Measurements from ENCODE around the gene SH3BGRL3. TPM values are rescaled to one million over a fixed set of nuclear protein-coding genes. Genes with fewer than 3 reads are reported as not detected.

Gene SH3BGRL3
- total and polyA plus RNA-seq, 2 of the 13 experiments (the other 11 are each of a cell fraction or from before 2014, with no cell fraction given): 11.4 to 12.2 TPM

- no peak overlapping the region for H3K4me3 ChIP-seq (replicated peaks in 1 of 3; ENCODE audit: insufficient read depth in 1 of 3, low read depth in 2 of 3, low read length in 3 of 3)
- WGBS (ENCODE audit: low lambda C conversion rate): 83% methylated on average over 5 of the region's 8 CpGs
- TF ChIP-seq U2AF1 (optimal IDR thresholded peaks at IDR 0.05; ENCODE audit: low read depth, low read length) (no peak), ZNF354B (CRISPR knock-in tag; IDR thresholded peaks at IDR 0.05) (no peak), ZNF572 (CRISPR knock-in tag; IDR thresholded peaks at IDR 0.05) (no peak), KLF6 (CRISPR knock-in tag; IDR thresholded peaks at IDR 0.05) (no peak), SALL2 (CRISPR knock-in tag; IDR thresholded peaks at IDR 0.05) (no peak)
- BruUV-seq (replicated peaks): no TSS peak
- no peak overlapping the region for H3K27ac ChIP-seq (ENCODE audit: extremely low read length, insufficient read depth, low read length)
- H3K79me2 ChIP-seq (ENCODE audit: insufficient read depth, low read length): no peaks in the 10 kb centered on the region
- H3K27me3 ChIP-seq (ENCODE audit: control insufficient read depth in 1 of 2, insufficient read depth in 2 of 2, low read length in 2 of 2): no peaks in the 10 kb centered on the region; a peak in 1 of 5 replicates
- H4K20me1 ChIP-seq (ENCODE audit: insufficient read depth, low read length): no peaks in the 10 kb centered on the region
- POLR2A ChIA-PET: no interaction called here
- H3K4me2 ChIP-seq (ENCODE audit: low read depth, low read length): no peak overlapping the region
- no peak for ATAC-seq
- in situ Hi-C loops (cut with HindIII; ENCODE audit: extremely low pct_ligation_motif_present, low pct_unique_long_range_greater_than_20kb) (no loop called here), intact Hi-C loops (cut with micrococcal nuclease; ENCODE audit: unreplicated experiment) (no loop called here)
- H2AFZ ChIP-seq (ENCODE audit: low read length): no peak overlapping the region
- no peak for FAIRE-seq
- H3K9ac ChIP-seq (ENCODE audit: insufficient read depth, low read depth, low read length): peak overlapping the region; percentile 9; the same call in 1 of the 2 replicates
- no peak for DNase-seq (ENCODE audit: low spot score)
- peaks cover 31% of the 10 kb centered on the region for H3K4me1 ChIP-seq (ENCODE audit: insufficient read depth, low read length)
- CTCF ChIA-PET (ENCODE audit: low intra/inter-chr PET ratio, low total read pairs): no interaction called here
- H3K9me3 ChIP-seq (ENCODE audit: low read length): no peaks in the 10 kb centered on the region
- no peaks in the 10 kb centered on the region; a peak in 1 of 5 replicates for H3K36me3 ChIP-seq (replicated peaks in 1 of 2; ENCODE audit: control insufficient read depth in 1 of 2, insufficient read depth in 2 of 2, low read length in 2 of 2)
Observed at GRCh38 chr1:26302733-26303405, 23.0 kb downstream of the SH3BGRL3 start.

DNA sequence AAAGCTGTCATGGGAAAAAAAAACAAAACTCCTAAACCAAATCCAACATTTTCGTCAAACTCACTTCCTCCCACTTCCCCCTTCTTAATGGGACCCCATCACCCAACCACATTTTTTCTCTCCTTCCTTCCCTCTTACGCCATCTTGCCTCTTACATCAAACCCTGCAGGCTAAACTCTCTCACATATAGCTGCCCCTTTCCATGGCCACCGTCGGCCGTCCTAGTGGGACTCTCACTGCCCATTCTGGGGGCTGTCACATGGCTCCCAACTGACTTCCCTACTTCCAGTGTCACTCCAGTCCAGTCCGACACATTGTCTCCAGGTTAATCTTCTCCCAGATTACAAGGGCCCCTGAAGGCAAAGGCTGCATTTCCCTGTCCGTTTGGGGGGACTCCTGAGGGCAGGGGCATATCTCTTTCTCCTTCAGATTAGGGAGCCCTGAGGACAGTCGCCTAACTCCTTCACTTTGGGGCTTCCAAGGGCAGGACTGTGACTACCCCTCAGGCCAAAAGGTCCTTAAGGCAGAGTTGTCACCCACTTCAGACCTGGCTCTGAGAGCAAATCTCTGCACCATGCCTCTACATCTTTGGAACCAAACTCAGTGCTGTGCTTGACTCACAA, 25.9 kb downstream of the SH3BGRL3 start:
- no peaks in the 10 kb centered on the region for H3K79me2 ChIP-seq (ENCODE audit: insufficient read depth, low read length)
- in situ Hi-C loops (cut with HindIII; ENCODE audit: extremely low pct_ligation_motif_present, low pct_unique_long_range_greater_than_20kb): no loop called here
- 8% methylated on average over 8 of the region's 8 CpGs for WGBS (ENCODE audit: low lambda C conversion rate)
- CTCF ChIA-PET (ENCODE audit: low intra/inter-chr PET ratio, low total read pairs): no interaction called here
- no peaks in the 10 kb centered on the region for H3K36me3 ChIP-seq (replicated peaks in 1 of 2; ENCODE audit: control insufficient read depth in 1 of 2, insufficient read depth in 2 of 2, low read length in 2 of 2)
- TSS peak; percentile 84 for BruUV-seq (replicated peaks)
- H3K27me3 ChIP-seq (ENCODE audit: control insufficient read depth in 1 of 2, insufficient read depth in 2 of 2, low read length in 2 of 2): no peaks in the 10 kb centered on the region; a peak in 1 of 5 replicates
- POLR2A ChIA-PET: no interaction called here
- peak overlapping the region; percentile 84 for H3K4me2 ChIP-seq (ENCODE audit: low read depth, low read length)
- H3K4me1 ChIP-seq (ENCODE audit: insufficient read depth, low read length): peaks cover 40% of the 10 kb centered on the region
- FAIRE-seq (no peak), ATAC-seq (peak; percentile 10), DNase-seq (ENCODE audit: low spot score) (no peak)
- H2AFZ ChIP-seq (ENCODE audit: low read length): no peak overlapping the region
- intact Hi-C loops (cut with micrococcal nuclease; ENCODE audit: unreplicated experiment): loop anchor here (2.0 kb wide), 1 partner anchor 45 kb away; no protein-coding TSS in a partner anchor
- H3K9me3 ChIP-seq (ENCODE audit: low read length): no peaks in the 10 kb centered on the region
- H3K27ac ChIP-seq (ENCODE audit: extremely low read length, insufficient read depth, low read length): peak overlapping the region; percentile 68
- peak overlapping the region; percentile 90 to 98 (median 94) for H3K4me3 ChIP-seq (replicated peaks in 1 of 3; ENCODE audit: insufficient read depth in 1 of 3, low read depth in 2 of 3, low read length in 3 of 3)
- no peaks in the 10 kb centered on the region for H4K20me1 ChIP-seq (ENCODE audit: insufficient read depth, low read length)
- H3K9ac ChIP-seq (ENCODE audit: insufficient read depth, low read depth, low read length): peak overlapping the region; percentile 81
- TF ChIP-seq POLR2A (IDR thresholded peaks at IDR 0.05; ENCODE audit: insufficient read depth in 1 of 2, low read depth in 2 of 2, low read length in 2 of 2) (peak in 1 of 2 experiments; percentile 22; a peak in 1 of 4 replicates), CBX1 (IDR thresholded peaks at IDR 0.05; ENCODE audit: low read depth) (no peak), JUND (CRISPR knock-in tag; IDR thresholded peaks at IDR 0.05) (0 out of 2 replicates have a peak, but pooled peaks have one; percentile 17), JDP2 (CRISPR knock-in tag; IDR thresholded peaks at IDR 0.05; ENCODE audit: borderline replicate concordance) (no peak)
- TF ChIP-seq, protein P1, sequence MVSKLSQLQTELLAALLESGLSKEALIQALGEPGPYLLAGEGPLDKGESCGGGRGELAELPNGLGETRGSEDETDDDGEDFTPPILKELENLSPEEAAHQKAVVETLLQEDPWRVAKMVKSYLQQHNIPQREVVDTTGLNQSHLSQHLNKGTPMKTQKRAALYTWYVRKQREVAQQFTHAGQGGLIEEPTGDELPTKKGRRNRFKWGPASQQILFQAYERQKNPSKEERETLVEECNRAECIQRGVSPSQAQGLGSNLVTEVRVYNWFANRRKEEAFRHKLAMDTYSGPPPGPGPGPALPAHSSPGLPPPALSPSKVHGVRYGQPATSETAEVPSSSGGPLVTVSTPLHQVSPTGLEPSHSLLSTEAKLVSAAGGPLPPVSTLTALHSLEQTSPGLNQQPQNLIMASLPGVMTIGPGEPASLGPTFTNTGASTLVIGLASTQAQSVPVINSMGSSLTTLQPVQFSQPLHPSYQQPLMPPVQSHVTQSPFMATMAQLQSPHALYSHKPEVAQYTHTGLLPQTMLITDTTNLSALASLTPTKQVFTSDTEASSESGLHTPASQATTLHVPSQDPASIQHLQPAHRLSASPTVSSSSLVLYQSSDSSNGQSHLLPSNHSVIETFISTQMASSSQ (IDR thresholded peaks at IDR 0.05; ENCODE audit: low read depth): no peak
- TF ChIP-seq, protein P1 (CRISPR knock-in tag; IDR thresholded peaks at IDR 0.05; ENCODE audit: borderline replicate concordance): no peak
